H1 (cell line): ENCODE results near the gene TBC1D32. TPM values are rescaled to one million over a fixed set of nuclear protein-coding genes. Genes with fewer than 3 reads are reported as not detected.

ENCODE experiments used
- CTCF ChIA-PET: fragments of 300-600 bp; sonication (Branson Sonifier 250); formaldehyde crosslinking; loops from one replicate; lab custom pipeline; 2021; ENCODE audit not compliant: partially characterized antibody; lab: Charles Lee
- POLR2A ChIA-PET: fragments of 300-600 bp; sonication (Branson Sonifier 250); formaldehyde crosslinking; loops from one replicate; lab custom pipeline; 2021; ENCODE audit warnings: inconsistent platforms; ENCODE audit not compliant: partially characterized antibody; lab: Charles Lee
- DNase-seq, 2 experiments: peaks; one replicate each; pipeline versions ENCODE4 v3.0.0 to v3.0.0-alpha.2; 2010 to 2022; ENCODE audit warnings: low spot score in 2 of 2, low read depth in 1 of 2, mixed read lengths in 1 of 2
- FAIRE-seq: peaks from 2 replicates; lab custom pipeline; 2011; peaks lifted over from hg19 to GRCh38; lab: Jason Lieb, UNC
- H2AFZ ChIP-seq: 2 replicates; pipeline ENCODE4 v1.8.1; 2012; ENCODE audit warnings: low read length, inconsistent platforms
- H2AK5ac ChIP-seq: 2 replicates; pipeline ENCODE4 v1.6.1; 2013; ENCODE audit warnings: low read depth, low read length
- H2BK120ac ChIP-seq: replicated peaks from 2 replicates; pipeline ENCODE3; 2013; ENCODE audit warnings: low read depth, low read length, inconsistent platforms
- H2BK12ac ChIP-seq: 2 replicates; pipeline ENCODE4 v1.6.1; 2013; ENCODE audit warnings: low read depth, low read length
- H2BK15ac ChIP-seq: 2 replicates; pipeline ENCODE4 v1.6.1; 2013; ENCODE audit warnings: low read length
- H2BK20ac ChIP-seq: 2 replicates; pipeline ENCODE4 v1.6.1; 2013; ENCODE audit warnings: low read length
- H2BK5ac ChIP-seq: 2 replicates; pipeline ENCODE4 v1.6.1; 2013; ENCODE audit warnings: low read depth, low read length
- H3K14ac ChIP-seq: 2 replicates; pipeline ENCODE4 v1.6.1; 2013; ENCODE audit warnings: inconsistent platforms; ENCODE audit not compliant: insufficient read length
- H3K18ac ChIP-seq: 2 replicates; pipeline ENCODE4 v1.6.1; 2013; ENCODE audit warnings: low read length; ENCODE audit errors: extremely low read depth
- H3K23ac ChIP-seq: 2 replicates; pipeline ENCODE4 v1.6.1; 2013; ENCODE audit warnings: inconsistent platforms; ENCODE audit not compliant: insufficient read length
- H3K23me2 ChIP-seq: 2 replicates; pipeline ENCODE4 v1.6.1; 2013; ENCODE audit warnings: low read depth, low read length
- H3K27ac ChIP-seq: 2 replicates; pipeline ENCODE4 v1.6.1; 2011; ENCODE audit warnings: low read depth, low read length, inconsistent platforms
- H3K27me3 ChIP-seq, 4 experiments: replicated peaks in 1 of 4; 1 replicate in 1 of 4; 2 replicates in 3 of 4; pipeline versions ENCODE4 v1.6.1 to v1.8.1; 2011 to 2013; ENCODE audit warnings: low read length in 3 of 4, mild to moderate bottlenecking in 3 of 4, inconsistent platforms in 2 of 4, mixed read lengths in 2 of 4, moderate library complexity in 1 of 4; ENCODE audit not compliant: control insufficient read depth in 3 of 4, insufficient read depth in 3 of 4; ENCODE audit errors: extremely low read depth in 1 of 4
- H3K36me3 ChIP-seq, 4 experiments: 2 replicates each; pipeline versions ENCODE4 v1.6.1 to v1.8.1; 2011 to 2013; ENCODE audit warnings: mild to moderate bottlenecking in 4 of 4, low read length in 3 of 4, moderate library complexity in 2 of 4, control low read depth in 1 of 4, inconsistent platforms in 1 of 4; ENCODE audit not compliant: insufficient read depth in 4 of 4, control insufficient read depth in 2 of 4
- H3K4ac ChIP-seq: replicated peaks from 2 replicates; pipeline ENCODE3; 2013; ENCODE audit warnings: low read length, low read depth, mixed read lengths, inconsistent platforms; ENCODE audit not compliant: insufficient read length
- H3K4me1 ChIP-seq, 4 experiments: replicated peaks in 1 of 4; 1 replicate in 1 of 4; 2 replicates in 3 of 4; pipeline versions ENCODE4 v1.6.1 to v1.8.1; 2011 to 2013; ENCODE audit warnings: low read length in 3 of 4, inconsistent platforms in 2 of 4, mixed read lengths in 1 of 4; ENCODE audit not compliant: insufficient read depth in 4 of 4, control insufficient read depth in 3 of 4
- H3K4me2 ChIP-seq, 2 experiments: 2 replicates each; pipeline versions ENCODE4 v1.6.1 to v1.8.1; 2011 to 2013; ENCODE audit warnings: low read depth in 2 of 2, low read length in 2 of 2, control low read depth in 1 of 2, inconsistent platforms in 1 of 2, mild to moderate bottlenecking in 1 of 2; ENCODE audit not compliant: insufficient read depth in 1 of 2
- H3K4me3 ChIP-seq, 4 experiments: fragments of 200-600, 300-600 bp in 1 of 4; sonication (generic), shearing (Covaris generic), sonication (Bioruptor Twin) in 1 of 4; 2 replicates each; pipeline versions ENCODE4 v1.5.1 to v1.8.1; 2011 to 2016; ENCODE audit warnings: low read length in 4 of 4, low read depth in 3 of 4, control low read depth in 2 of 4, inconsistent platforms in 2 of 4, mild to moderate bottlenecking in 2 of 4, mixed read lengths in 1 of 4, moderate library complexity in 1 of 4; ENCODE audit not compliant: insufficient read depth in 2 of 4; ENCODE audit errors: extremely low read depth in 1 of 4
- H3K56ac ChIP-seq: replicated peaks from 2 replicates; pipeline ENCODE3; 2013; ENCODE audit warnings: low read depth, mild to moderate bottlenecking, mixed read lengths, low read length, inconsistent platforms; ENCODE audit not compliant: insufficient read length
- H3K79me1 ChIP-seq: 2 replicates; pipeline ENCODE4 v1.6.1; 2013; ENCODE audit warnings: low read depth, low read length, control low read depth
- H3K79me2 ChIP-seq, 2 experiments: 2 replicates each; pipeline versions ENCODE4 v1.6.1 to v1.8.1; 2012 to 2013; ENCODE audit warnings: low read length in 2 of 2, mild to moderate bottlenecking in 2 of 2, inconsistent platforms in 1 of 2; ENCODE audit not compliant: insufficient read depth in 2 of 2, control insufficient read depth in 1 of 2
- H3K9ac ChIP-seq, 4 experiments: replicated peaks in 1 of 4; 1 replicate in 1 of 4; 2 replicates in 3 of 4; pipeline versions ENCODE4 v1.6.1 to v1.8.1; 2011 to 2013; ENCODE audit warnings: low read depth in 3 of 4, low read length in 3 of 4, control low read depth in 2 of 4, mild to moderate bottlenecking in 2 of 4, moderate library complexity in 2 of 4, inconsistent platforms in 1 of 4; ENCODE audit errors: extremely low read depth in 1 of 4
- H3K9me3 ChIP-seq, 2 experiments: 2 replicates each; pipeline versions ENCODE4 v1.6.1 to v1.8.1; 2012 to 2013; ENCODE audit warnings: mild to moderate bottlenecking in 2 of 2, moderate library complexity in 2 of 2, control low read depth in 1 of 2, inconsistent platforms in 1 of 2, low read depth in 1 of 2, low read length in 1 of 2, mixed read lengths in 1 of 2; ENCODE audit not compliant: insufficient read depth in 2 of 2
- H4K20me1 ChIP-seq, 2 experiments: replicated peaks in 1 of 2; 2 replicates each; pipeline versions ENCODE3 to v1.8.1; 2011 to 2013; ENCODE audit warnings: inconsistent platforms in 2 of 2, low read length in 2 of 2, mild to moderate bottlenecking in 1 of 2; ENCODE audit not compliant: insufficient read depth in 2 of 2, control insufficient read depth in 1 of 2
- H4K5ac ChIP-seq: 2 replicates; pipeline ENCODE4 v1.6.1; 2013; ENCODE audit warnings: low read length, low read depth, mixed read lengths, inconsistent platforms; ENCODE audit not compliant: insufficient read length
- H4K8ac ChIP-seq: 2 replicates; pipeline ENCODE4 v1.8.0; 2013; ENCODE audit warnings: mild to moderate bottlenecking, moderate library complexity, low read length, inconsistent platforms; ENCODE audit not compliant: insufficient read depth; ENCODE audit errors: extremely low read depth
- H4K91ac ChIP-seq: replicated peaks from 2 replicates; pipeline ENCODE3; 2013; ENCODE audit warnings: low read length, mixed read lengths, inconsistent platforms; ENCODE audit not compliant: insufficient read length
- BCL11A ChIP-seq, 2 experiments: IDR thresholded peaks; one replicate each; pipeline ENCODE4 v1.6.1; 2011; ENCODE audit warnings: low read depth in 2 of 2, low read length in 2 of 2, mild to moderate bottlenecking in 2 of 2
- CBX5 ChIP-seq: fragments of 300-800, 300-1000 bp; sonication (generic); IDR thresholded peaks from 2 replicates; pipeline ENCODE4 v1.7.1; 2016; ENCODE audit warnings: antibody characterized with exemption, low read length, low read depth
- CEBPB ChIP-seq: IDR thresholded peaks from 2 replicates; pipeline ENCODE4 v1.6.1; 2012; ENCODE audit warnings: low read depth, low read length
- CHD1 ChIP-seq: IDR thresholded peaks from 2 replicates; pipeline ENCODE4 v1.6.1; 2012; ENCODE audit warnings: low read depth, low read length, improper control_type of control experiment
- CHD2 ChIP-seq: IDR thresholded peaks from 2 replicates; pipeline ENCODE4 v1.6.1; 2012; ENCODE audit warnings: low read length, improper control_type of control experiment
- EGR1 ChIP-seq: IDR thresholded peaks from 2 replicates; pipeline ENCODE4 v1.6.1; 2011; ENCODE audit warnings: low read depth, low read length, borderline replicate concordance
- GABPA ChIP-seq: IDR thresholded peaks from 2 replicates; pipeline ENCODE4 v1.6.1; 2011; ENCODE audit warnings: mild to moderate bottlenecking, low read length, moderate library complexity, borderline replicate concordance; ENCODE audit not compliant: insufficient read depth
- KDM1A ChIP-seq: fragments of 200-600, 300-600 bp; sonication (generic); IDR thresholded peaks from 2 replicates; pipeline ENCODE4 v1.7.1; 2016; ENCODE audit warnings: mild to moderate bottlenecking, low read length, borderline replicate concordance
- MAFK ChIP-seq: IDR thresholded peaks from 2 replicates; pipeline ENCODE4 v1.6.1; 2012; ENCODE audit warnings: low read depth, mild to moderate bottlenecking, improper control_type of control experiment, low read length
- SP1 ChIP-seq: IDR thresholded peaks from 2 replicates; pipeline ENCODE4 v1.6.1; 2011; ENCODE audit warnings: low read depth, low read length
- SUZ12 ChIP-seq: fragments of 200-600 bp; sonication (generic); IDR thresholded peaks from 2 replicates; pipeline ENCODE4 v1.6.1; 2012; ENCODE audit warnings: mild to moderate bottlenecking, inconsistent platforms, low read length, moderate library complexity, mixed read lengths
- TEAD4 ChIP-seq: IDR thresholded peaks from 2 replicates; pipeline ENCODE4 v1.6.1; 2012; ENCODE audit warnings: low read depth, low read length, inconsistent platforms, mixed read lengths
- WGBS, 2 experiments: shearing (Covaris generic) in 1 of 2; methylation state at CpG; one replicate each; pipeline versions ENCODE4 v1.1.6 to v1.1.7; 2013 to 2015; ENCODE audit warnings: low lambda C conversion rate in 2 of 2, mixed read lengths in 2 of 2, inconsistent platforms in 1 of 2, low coverage in 1 of 2, missing lambda C conversion rate in 1 of 2; ENCODE audit not compliant: insufficient replicate concordance in 2 of 2, insufficient coverage in 1 of 2, insufficient read length in 1 of 2; ENCODE audit errors: extremely low coverage in 1 of 2, missing lambda C conversion rate in 1 of 2; 5-methylcytosine and 5-hydroxymethylcytosine counted together
- polyA plus RNA-seq, 7 experiments: library from polyadenylated mRNA; depleted of rRNA in 3 of 7; stranded (reverse) in 5 of 7; unstranded in 2 of 7; fragments of >200 nt in 5 of 7; fragments of 200-250 nt in 2 of 7; gene quantifications; 1 replicate in 5 of 7; 2 replicates in 1 of 7; 4 replicates in 1 of 7; pipeline versions ENCODE4 v1.2.1 to v1.2.3, GENCODE V29; 2011 to 2013; ENCODE audit warnings: missing spikeins in 2 of 7, mixed read lengths in 2 of 7
- total RNA-seq: library from RNA; stranded (reverse); fragmentation: NEBNext Ultra II Directional; extraction: Animal tissue kit (Norgen Biotek cat#: 25700); gene quantifications from 2 replicates; pipeline ENCODE4 v1.2.1, GENCODE V29; 2021

The TBC1D32 gene
- total and polyA plus RNA-seq, 2 of the 8 experiments (the other 6 are each of a cell fraction or from before 2014, with no cell fraction given) = 5.3 to 7.1 TPM

DNA sequence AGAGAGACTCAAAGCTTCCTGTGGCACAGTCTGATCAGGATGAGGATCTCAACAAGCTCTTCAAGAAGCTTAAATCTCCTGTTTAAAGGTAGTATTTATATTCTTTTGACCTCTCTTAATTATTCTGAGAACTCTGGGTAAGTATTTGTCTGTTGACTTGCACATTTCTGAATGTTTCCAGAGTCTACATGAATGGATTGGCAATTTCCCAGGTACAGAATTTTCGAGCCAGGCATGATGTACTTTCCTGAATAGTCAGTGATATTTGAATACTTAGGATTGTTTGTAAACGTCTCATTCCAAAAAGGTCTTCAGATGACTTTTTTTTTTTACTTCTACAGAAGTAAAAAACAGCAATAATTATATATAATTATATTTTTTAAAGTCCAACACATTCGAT lies 293.4 kb downstream of the TBC1D32 start:
- no peak overlapping the region for H4K8ac ChIP-seq
- H2BK20ac ChIP-seq = no peak overlapping the region
- no peak overlapping the region for H3K23ac ChIP-seq
- no peaks in the 10 kb centered on the region for H3K4me1 ChIP-seq
- no peak overlapping the region for H3K4me3 ChIP-seq
- H3K4me2 ChIP-seq = no peak overlapping the region
- WGBS, 2 experiments = 85% methylated on average over 3 of the region's 3 CpGs; no CpG with 5 or more reads in 1 of the 2 experiments
- no peak overlapping the region for H3K9ac ChIP-seq
- H4K20me1 ChIP-seq = no peaks in the 10 kb centered on the region
- H3K79me2 ChIP-seq = no peaks in the 10 kb centered on the region
- H2BK120ac ChIP-seq = no peak overlapping the region
- H3K14ac ChIP-seq = no peak overlapping the region
- no peak overlapping the region for H2AK5ac ChIP-seq
- H2BK15ac ChIP-seq = no peak overlapping the region
- H4K5ac ChIP-seq = no peak overlapping the region
- no peaks in the 10 kb centered on the region for H3K36me3 ChIP-seq
- H2BK5ac ChIP-seq = no peak overlapping the region
- H3K79me1 ChIP-seq = no peaks in the 10 kb centered on the region
- H3K4ac ChIP-seq = no peak overlapping the region
- CTCF ChIA-PET = interaction anchor here (0.7 to 1.1 kb wide), 2 partner anchors 10 to 67 kb away, joined by 3 read pairs; no protein-coding TSS in a partner anchor
- no peak for DNase-seq
- no peaks in the 10 kb centered on the region for H3K27me3 ChIP-seq
- no peak overlapping the region for H3K56ac ChIP-seq
- H3K18ac ChIP-seq = no peak overlapping the region
- POLR2A ChIA-PET = no interaction called here
- TF ChIP-seq TEAD4 (no peak), EGR1 (no peak), CHD2 (no peak), KDM1A (no peak), CBX5 (no peak), CHD1 (no peak), SUZ12 (no peak), BCL11A (IDR thresholded peaks at IDR 0.05; ENCODE audit: low read depth in 2 of 2, low read length in 2 of 2) (no peak), SP1 (no peak), GABPA (no peak), CEBPB (no peak), MAFK (no peak)
- TF ChIP-seq, all 59 proteins: peak for 0
- H3K27ac ChIP-seq = no peak overlapping the region
- H3K9me3 ChIP-seq = peaks cover 0 to 4% of the 10 kb centered on the region in 2 experiments; a peak in 1 of 4 replicates
- H2AFZ ChIP-seq = no peak overlapping the region
- H3K23me2 ChIP-seq = no peaks in the 10 kb centered on the region
- no peak for FAIRE-seq
- no peak overlapping the region for H4K91ac ChIP-seq
- no peak overlapping the region for H2BK12ac ChIP-seq
